HepG2 (cell line): Measurements from ENCODE around the gene SMAD3. TPM values are rescaled to one million over a fixed set of nuclear protein-coding genes. Genes with fewer than 3 reads are reported as not detected.

Source experiments
- ATAC-seq: fragments of 200-7000 bp; cut with Tn5 transposase; 3 replicates; pipeline ENCODE4 v1.9.1; 2020; ENCODE audit warnings: mild to moderate bottlenecking, moderate library complexity
- BruUV-seq: library from RNA; stranded (reverse); fragments of 400-500 nt; replicated peaks from 2 replicates; lab custom pipeline; 2021; lab: Mats Ljungman, UMichigan
- CTCF ChIA-PET: fragments of 300-600 bp; formaldehyde crosslinking; extraction: SDS; loops from one replicate; lab custom pipeline; 2021; ENCODE audit warnings: low total read pairs, inconsistent platforms, low intra/inter-chr PET ratio; lab: Yijun Ruan, JAX
- POLR2A ChIA-PET: fragments of 350-600 bp; sonication (Branson Sonifier 250); formaldehyde crosslinking; loops from one replicate; lab custom pipeline; 2020; ENCODE audit warnings: antibody characterized with exemption, inconsistent platforms; lab: Yijun Ruan, JAX
- DNase-seq: peaks from one replicate; pipeline ENCODE4 v3.0.0-alpha.2; 2015; ENCODE audit warnings: low spot score
- FAIRE-seq: peaks from 3 replicates; lab custom pipeline; 2011; peaks lifted over from hg19 to GRCh38; lab: Jason Lieb, UNC
- H2AFZ ChIP-seq: one replicate; pipeline ENCODE4 v1.6.1; 2011; ENCODE audit warnings: low read length, inconsistent platforms
- H3K27ac ChIP-seq: fragments of 300-600 bp; 3 replicates; pipeline ENCODE4 v1.8.0; 2011; ENCODE audit warnings: mixed run types, mild to moderate bottlenecking, mixed read lengths, low read length, inconsistent platforms; ENCODE audit not compliant: insufficient read depth; ENCODE audit errors: extremely low read length
- H3K27me3 ChIP-seq, 2 experiments: fragments of 200-600 bp in 1 of 2; 2 replicates in 1 of 2; 3 replicates in 1 of 2; pipeline versions ENCODE4 v1.6.0 to v1.8.0; 2011; ENCODE audit warnings: low read length in 2 of 2, mild to moderate bottlenecking in 2 of 2, moderate library complexity in 2 of 2, inconsistent platforms in 1 of 2; ENCODE audit not compliant: insufficient read depth in 2 of 2, control insufficient read depth in 1 of 2
- H3K36me3 ChIP-seq, 2 experiments: fragments of 200-600 bp in 1 of 2; replicated peaks in 1 of 2; 2 replicates in 1 of 2; 3 replicates in 1 of 2; pipeline versions ENCODE4 v1.5.1 to v1.8.0; 2011; ENCODE audit warnings: low read length in 2 of 2, inconsistent platforms in 1 of 2; ENCODE audit not compliant: insufficient read depth in 2 of 2, control insufficient read depth in 1 of 2
- H3K4me1 ChIP-seq: 2 replicates; pipeline ENCODE4 v1.5.1; 2012; ENCODE audit warnings: low read length, inconsistent platforms; ENCODE audit not compliant: insufficient read depth
- H3K4me2 ChIP-seq: 2 replicates; pipeline ENCODE4 v1.6.0; 2011; ENCODE audit warnings: low read depth, low read length, inconsistent platforms
- H3K4me3 ChIP-seq, 3 experiments: fragments of 200-600 bp in 1 of 3; sonication (generic), shearing (Covaris generic) in 1 of 3; replicated peaks in 1 of 3; 2 replicates each; pipeline ENCODE4 v1.5.1; 2011 to 2016; ENCODE audit warnings: low read length in 3 of 3, inconsistent platforms in 2 of 3, low read depth in 2 of 3, mild to moderate bottlenecking in 2 of 3, control low read depth in 1 of 3, mixed read lengths in 1 of 3; ENCODE audit not compliant: insufficient read depth in 1 of 3
- H3K79me2 ChIP-seq: one replicate; pipeline ENCODE4 v1.6.1; 2011; ENCODE audit warnings: low read length, inconsistent platforms; ENCODE audit not compliant: insufficient read depth
- H3K9ac ChIP-seq: 2 replicates; pipeline ENCODE4 v1.6.0; 2011; ENCODE audit warnings: mild to moderate bottlenecking, low read depth, low read length, inconsistent platforms; ENCODE audit not compliant: insufficient read depth
- H3K9me3 ChIP-seq: 2 replicates; pipeline ENCODE4 v1.5.1; 2012; ENCODE audit warnings: mild to moderate bottlenecking, low read length
- H4K20me1 ChIP-seq: 2 replicates; pipeline ENCODE4 v1.6.0; 2011; ENCODE audit warnings: inconsistent platforms, mild to moderate bottlenecking, low read length, moderate library complexity; ENCODE audit not compliant: insufficient read depth
- HDAC1 ChIP-seq: sonication (generic); formaldehyde crosslinking; IDR thresholded peaks from 2 replicates; pipeline ENCODE4 v1.5.1; 2020; ENCODE audit warnings: mild to moderate bottlenecking, missing genetic modification reagents
- JUNB ChIP-seq: sonication (generic); formaldehyde crosslinking; IDR thresholded peaks from 2 replicates; pipeline ENCODE4 v1.8.0; 2022; ENCODE audit warnings: missing genetic modification reagents, mild to moderate bottlenecking, borderline replicate concordance
- NCOA5 ChIP-seq: sonication (generic); formaldehyde crosslinking; IDR thresholded peaks from 2 replicates; pipeline ENCODE4 v1.4.0; 2020; ENCODE audit warnings: missing genetic modification reagents
- RFXAP ChIP-seq: sonication (generic); formaldehyde crosslinking; IDR thresholded peaks from 2 replicates; pipeline ENCODE4 v1.4.0; 2020; ENCODE audit warnings: missing genetic modification reagents, borderline replicate concordance
- ZMAT3 ChIP-seq: sonication (generic); formaldehyde crosslinking; conservative IDR thresholded peaks from 2 replicates; pipeline ENCODE4 v1.7.0; 2021; ENCODE audit warnings: missing genetic modification reagents
- ZNF562 ChIP-seq: sonication (generic); formaldehyde crosslinking; IDR thresholded peaks from 2 replicates; pipeline ENCODE4 v1.8.0; 2022; ENCODE audit warnings: missing genetic modification reagents, borderline replicate concordance
- WGBS: methylation state at CpG from one replicate; pipeline ENCODE4 v1.1.6; 2017; ENCODE audit warnings: low lambda C conversion rate; 5-methylcytosine and 5-hydroxymethylcytosine counted together
- in situ Hi-C: cut with HindIII; loops from 2 replicates; pipeline ENCODE4 v1.10.0; 2017; ENCODE audit warnings: low pct_unique_long_range_greater_than_20kb; ENCODE audit not compliant: extremely low pct_ligation_motif_present
- intact Hi-C: fragments of 100-400 bp; cut with micrococcal nuclease; formaldehyde crosslinking; loops from one replicate; pipeline ENCODE4 v1.10.0; 2022; ENCODE audit not compliant: unreplicated experiment
- polyA plus RNA-seq, 8 experiments: library from polyadenylated mRNA; depleted of rRNA in 3 of 8; stranded (reverse) in 7 of 8; unstranded in 1 of 8; fragments of >200 nt; fragmentation: Illumina TruSeq in 4 of 8; extraction: Trizol in 4 of 8; gene quantifications; 2 replicates each; pipeline versions ENCODE4 v1.2.1 to v1.2.3, GENCODE V29; 2011 to 2016; ENCODE audit warnings: low read depth in 4 of 8, missing spikeins in 1 of 8, mixed read lengths in 1 of 8; ENCODE audit not compliant: insufficient read depth in 1 of 8
- total RNA-seq, 5 experiments: library from RNA; depleted of rRNA; stranded (reverse); fragments of >200 nt; fragmentation: Illumina TruSeq; extraction: Trizol; gene quantifications; 2 replicates each; pipeline ENCODE4 v1.2.3, GENCODE V29; 2016; ENCODE audit warnings: low read depth in 1 of 5
- TF ChIP-seq, protein P1 (sequence below), 2 experiments: sonication (generic) in 1 of 2; formaldehyde crosslinking in 1 of 2; IDR thresholded peaks; 2 replicates each; pipeline versions ENCODE4 v1.6.1 to v1.9.0; 2014 to 2022; ENCODE audit warnings: antibody characterized with exemption in 1 of 2, borderline replicate concordance in 1 of 2, inconsistent platforms in 1 of 2, low read depth in 1 of 2, missing genetic modification reagents in 1 of 2

SMAD3 gene
- total and polyA plus RNA-seq, 2 of the 13 experiments (the other 11 are each of a cell fraction or from before 2014, with no cell fraction given), result 8.6 to 56.3 TPM

DNA sequence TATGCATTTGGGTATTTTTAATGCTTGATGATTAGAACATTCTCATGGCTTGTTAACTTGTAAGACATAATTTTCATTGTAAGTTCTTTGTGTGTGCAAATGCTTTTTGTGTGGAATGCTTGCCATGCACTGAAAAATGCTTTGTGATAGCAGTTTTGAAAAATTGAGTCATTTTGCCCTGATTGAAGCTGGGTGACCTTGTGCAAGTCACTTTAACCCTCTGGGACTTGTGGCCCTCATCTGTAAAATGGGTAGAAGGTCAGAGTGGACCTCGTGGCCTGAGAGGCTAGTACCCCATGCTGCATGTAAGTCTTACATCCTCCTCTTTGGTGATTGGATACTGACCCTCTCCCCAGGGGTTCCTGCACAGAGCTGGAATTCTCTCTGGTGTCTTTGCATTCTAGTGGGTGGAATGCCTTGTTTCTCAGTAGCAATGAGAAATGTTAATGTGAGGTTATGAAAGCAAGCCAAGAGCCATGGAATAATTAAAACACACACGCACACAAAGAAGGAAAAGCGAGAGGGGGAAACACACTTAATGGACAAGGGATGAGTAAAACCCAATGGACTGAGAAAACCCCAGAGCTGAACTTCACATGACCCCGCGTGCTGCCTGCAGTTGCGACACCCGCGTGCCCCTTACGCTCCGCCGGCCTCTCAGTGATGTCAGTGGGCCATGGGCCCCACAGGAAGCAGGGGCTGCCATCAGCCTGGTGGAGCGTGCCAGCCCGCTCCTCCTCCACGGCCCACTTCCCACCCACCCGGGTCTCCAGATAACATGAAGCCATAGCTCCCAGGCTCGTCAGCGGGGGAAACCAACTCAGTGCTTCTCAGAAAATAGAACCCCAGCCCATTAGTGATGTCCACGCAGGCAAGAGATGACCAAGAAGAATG lies 44.0 kb downstream of the SMAD3 start (continued):
- TF ChIP-seq, protein P1, sequence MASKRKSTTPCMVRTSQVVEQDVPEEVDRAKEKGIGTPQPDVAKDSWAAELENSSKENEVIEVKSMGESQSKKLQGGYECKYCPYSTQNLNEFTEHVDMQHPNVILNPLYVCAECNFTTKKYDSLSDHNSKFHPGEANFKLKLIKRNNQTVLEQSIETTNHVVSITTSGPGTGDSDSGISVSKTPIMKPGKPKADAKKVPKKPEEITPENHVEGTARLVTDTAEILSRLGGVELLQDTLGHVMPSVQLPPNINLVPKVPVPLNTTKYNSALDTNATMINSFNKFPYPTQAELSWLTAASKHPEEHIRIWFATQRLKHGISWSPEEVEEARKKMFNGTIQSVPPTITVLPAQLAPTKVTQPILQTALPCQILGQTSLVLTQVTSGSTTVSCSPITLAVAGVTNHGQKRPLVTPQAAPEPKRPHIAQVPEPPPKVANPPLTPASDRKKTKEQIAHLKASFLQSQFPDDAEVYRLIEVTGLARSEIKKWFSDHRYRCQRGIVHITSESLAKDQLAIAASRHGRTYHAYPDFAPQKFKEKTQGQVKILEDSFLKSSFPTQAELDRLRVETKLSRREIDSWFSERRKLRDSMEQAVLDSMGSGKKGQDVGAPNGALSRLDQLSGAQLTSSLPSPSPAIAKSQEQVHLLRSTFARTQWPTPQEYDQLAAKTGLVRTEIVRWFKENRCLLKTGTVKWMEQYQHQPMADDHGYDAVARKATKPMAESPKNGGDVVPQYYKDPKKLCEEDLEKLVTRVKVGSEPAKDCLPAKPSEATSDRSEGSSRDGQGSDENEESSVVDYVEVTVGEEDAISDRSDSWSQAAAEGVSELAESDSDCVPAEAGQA (IDR thresholded peaks at IDR 0.05; ENCODE audit: low read depth), result 0 out of 2 replicates have a peak, but pooled peaks have one; percentile 30
- TF ChIP-seq, protein P1 (CRISPR knock-in tag; IDR thresholded peaks at IDR 0.05; ENCODE audit: borderline replicate concordance), result no peak
- TF ChIP-seq HDAC1 (CRISPR knock-in tag), result 0 out of 2 replicates have a peak, but pooled peaks have one; percentile 30
- TF ChIP-seq, all 625 proteins: peak for 49

DNA sequence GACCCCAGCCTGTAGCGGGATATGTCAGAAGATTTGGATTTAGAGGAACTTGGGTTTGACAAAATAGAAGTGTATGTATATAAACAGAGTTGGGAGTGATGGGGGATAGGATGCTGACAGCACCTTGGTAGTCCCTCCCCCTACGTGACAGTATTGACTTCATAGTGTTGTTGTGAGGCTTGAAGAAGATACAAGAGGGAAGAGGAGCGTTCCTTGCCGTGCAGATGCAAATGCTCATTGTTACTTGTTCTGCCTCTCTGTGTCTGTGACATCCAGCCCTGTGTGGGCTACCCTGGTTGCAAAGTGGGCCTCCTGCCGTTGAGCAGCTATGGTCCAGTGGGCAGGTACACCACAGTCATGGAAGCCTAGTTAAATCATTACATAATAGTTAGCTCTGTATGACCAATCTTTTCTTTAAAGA lies 45.0 kb downstream of the SMAD3 start:
- BruUV-seq, result no TSS peak
- Histone ChIP-seq H3K79me2 (peaks cover 83% of the 10 kb centered on the region), H3K4me3 (no peak overlapping the region), H3K36me3 (peaks cover 4 to 17% of the 10 kb centered on the region in 2 experiments; a peak in 2 of 5 replicates), H3K9ac (no peak overlapping the region), H3K27ac (no peak overlapping the region), H3K9me3 (no peaks in the 10 kb centered on the region), H3K4me2 (no peak overlapping the region), H2AFZ (no peak overlapping the region), H3K27me3 (no peaks in the 10 kb centered on the region), H4K20me1 (peaks cover 63% of the 10 kb centered on the region), H3K4me1 (peaks cover 73% of the 10 kb centered on the region)
- TF ChIP-seq NCOA5 (CRISPR knock-in tag) (no peak), ZMAT3 (no peak), JUNB (CRISPR knock-in tag) (no peak), RFXAP (CRISPR knock-in tag) (no peak), ZNF562 (CRISPR knock-in tag) (no peak)
- intact Hi-C loops (no loop called here), in situ Hi-C loops (no loop called here)
- ChIA-PET CTCF (no interaction called here), POLR2A (no interaction called here)
- FAIRE-seq (no peak), DNase-seq (no peak), ATAC-seq (no peak)
- WGBS, result 94% methylated on average over 5 of the region's 5 CpGs
